Hematopoietic multipotent progenitor cell treated with erythropoietin and hydrocortisone succinate and interleukin-3 and kit ligand, for 15 days (in vitro differentiated cells): ENCODE results near the gene RXFP2.
A peak's percentile ranks its signal among the peaks of the same experiment; 100 is the strongest.

Experiments used
- DNase-seq: peaks from one replicate; pipeline ENCODE4 v3.0.0-alpha.2; 2015; ENCODE audit warnings: low spot score

Gene RXFP2, protein sequence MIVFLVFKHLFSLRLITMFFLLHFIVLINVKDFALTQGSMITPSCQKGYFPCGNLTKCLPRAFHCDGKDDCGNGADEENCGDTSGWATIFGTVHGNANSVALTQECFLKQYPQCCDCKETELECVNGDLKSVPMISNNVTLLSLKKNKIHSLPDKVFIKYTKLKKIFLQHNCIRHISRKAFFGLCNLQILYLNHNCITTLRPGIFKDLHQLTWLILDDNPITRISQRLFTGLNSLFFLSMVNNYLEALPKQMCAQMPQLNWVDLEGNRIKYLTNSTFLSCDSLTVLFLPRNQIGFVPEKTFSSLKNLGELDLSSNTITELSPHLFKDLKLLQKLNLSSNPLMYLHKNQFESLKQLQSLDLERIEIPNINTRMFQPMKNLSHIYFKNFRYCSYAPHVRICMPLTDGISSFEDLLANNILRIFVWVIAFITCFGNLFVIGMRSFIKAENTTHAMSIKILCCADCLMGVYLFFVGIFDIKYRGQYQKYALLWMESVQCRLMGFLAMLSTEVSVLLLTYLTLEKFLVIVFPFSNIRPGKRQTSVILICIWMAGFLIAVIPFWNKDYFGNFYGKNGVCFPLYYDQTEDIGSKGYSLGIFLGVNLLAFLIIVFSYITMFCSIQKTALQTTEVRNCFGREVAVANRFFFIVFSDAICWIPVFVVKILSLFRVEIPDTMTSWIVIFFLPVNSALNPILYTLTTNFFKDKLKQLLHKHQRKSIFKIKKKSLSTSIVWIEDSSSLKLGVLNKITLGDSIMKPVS

DNA sequence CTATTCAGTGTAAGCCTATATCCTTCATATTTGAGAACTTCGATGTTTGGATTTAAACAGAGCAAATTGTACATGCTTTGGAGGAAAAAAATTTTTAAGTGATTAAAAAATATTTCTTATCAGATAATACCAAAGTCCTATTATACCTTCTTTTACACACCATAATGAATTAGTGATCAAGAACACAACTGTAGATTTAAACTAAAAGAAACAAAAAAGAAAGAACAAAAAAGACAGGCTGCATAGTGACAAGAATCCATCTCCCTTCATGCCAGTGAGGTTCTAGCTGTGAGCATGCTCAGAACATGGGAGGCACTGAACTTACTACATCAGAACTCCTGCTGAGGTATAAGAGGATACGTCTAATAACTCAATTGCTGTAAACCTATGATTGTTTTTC, at the start of gene RXFP2:
Gene RXFP2, plus strand, starts transcription at position 301 of the 400 bp plus-strand sequence. Its CDS starts 87 bp downstream, at position 388.
- no peak for DNase-seq

DNA sequence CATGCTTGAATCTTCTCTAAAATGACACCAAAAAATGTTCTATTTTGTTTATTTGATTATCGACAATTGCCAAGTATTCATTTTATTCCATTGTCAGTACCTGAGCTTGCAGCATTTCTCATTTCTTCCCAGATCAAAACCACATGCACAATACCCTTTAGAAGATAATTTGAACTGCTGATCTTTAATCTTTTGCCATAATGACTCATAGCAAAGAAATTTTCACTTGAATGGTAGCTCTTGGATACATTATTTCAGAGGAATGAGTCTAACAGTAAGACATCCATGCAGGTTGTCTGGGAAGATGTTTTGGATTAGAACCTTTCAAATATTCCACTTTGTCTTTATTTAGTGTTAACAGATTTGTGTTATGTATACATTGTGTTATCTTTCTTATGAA, 42.0 kb upstream of the RXFP2 start:
- DNase-seq: no peak

DNA sequence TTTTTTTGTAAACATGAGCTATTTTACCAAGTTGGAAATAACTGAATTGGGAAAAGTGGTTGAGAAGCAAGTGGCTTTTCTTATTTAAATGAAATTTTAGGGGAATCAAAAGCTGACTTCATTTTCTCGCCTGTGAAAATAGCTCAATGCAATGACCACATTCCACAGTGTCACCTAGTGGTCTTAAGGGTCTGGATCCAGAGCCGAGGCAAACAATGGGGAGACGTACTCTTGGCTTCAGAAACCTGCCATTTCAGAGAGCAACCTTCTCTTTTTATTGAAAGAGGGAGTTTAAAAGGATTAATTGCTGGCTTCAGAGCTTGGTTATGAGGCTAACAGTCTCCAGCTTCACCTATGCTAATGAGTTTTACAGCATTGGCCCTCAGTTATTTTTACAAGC, 39.7 kb upstream of the RXFP2 start:
- DNase-seq: no peak

DNA sequence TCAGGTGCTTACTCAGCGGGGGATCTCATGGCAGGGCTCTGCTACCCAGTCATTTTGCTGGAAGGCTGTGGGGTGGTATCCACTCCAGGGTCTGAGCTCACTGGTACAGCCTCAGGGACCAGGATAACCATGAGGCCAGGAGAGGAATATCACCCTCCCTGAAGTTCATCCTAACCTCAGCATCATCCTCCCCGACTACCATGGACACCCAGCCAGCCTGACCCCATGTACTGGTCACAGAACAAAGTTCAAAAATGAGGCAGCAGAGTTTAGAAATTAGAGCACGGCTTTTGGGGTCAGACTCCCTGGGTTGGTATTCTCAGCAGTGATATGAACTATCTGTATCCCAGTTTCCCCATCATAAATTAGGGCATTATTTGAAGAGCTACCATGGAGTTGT, 35.5 kb upstream of the RXFP2 start:
- DNase-seq: no peak

DNA sequence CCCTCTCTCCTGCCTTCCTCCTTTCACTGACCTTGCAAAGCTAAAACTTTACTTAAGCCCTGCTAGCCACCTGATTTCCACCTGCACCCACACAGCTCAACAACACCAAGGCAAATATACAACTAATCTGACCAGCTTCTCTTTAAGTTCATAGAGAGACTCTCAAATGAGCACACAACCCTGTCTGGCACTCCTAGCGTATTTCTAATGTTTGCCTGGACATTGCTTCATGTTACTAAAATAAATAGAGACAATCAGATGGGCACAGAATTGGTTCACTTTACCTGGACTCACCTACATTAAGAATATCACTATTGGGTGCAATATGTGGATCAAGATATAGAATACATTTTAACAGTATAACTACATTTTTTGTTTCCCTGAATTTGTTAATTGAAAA, 33.2 kb upstream of the RXFP2 start:
- DNase-seq: no peak

DNA sequence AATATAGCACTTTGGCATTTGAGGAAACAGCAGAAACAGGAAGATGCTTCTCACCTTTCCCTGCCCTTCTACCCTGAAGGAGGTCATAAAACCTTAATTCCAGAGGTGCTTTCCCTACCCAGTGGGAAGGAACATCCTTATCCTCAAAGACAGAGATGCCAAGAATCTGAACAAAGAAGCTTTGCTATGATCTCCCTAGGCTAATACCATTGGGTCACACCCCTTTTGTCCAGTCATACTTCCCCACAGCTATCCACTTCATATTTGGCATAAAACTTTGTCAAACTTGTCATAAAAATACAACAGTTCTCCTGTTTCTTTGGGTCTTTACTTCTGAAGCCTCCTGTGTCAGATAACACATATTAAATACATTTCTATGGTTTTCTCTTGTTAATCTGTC, 21.7 kb upstream of the RXFP2 start:
- DNase-seq: no peak

DNA sequence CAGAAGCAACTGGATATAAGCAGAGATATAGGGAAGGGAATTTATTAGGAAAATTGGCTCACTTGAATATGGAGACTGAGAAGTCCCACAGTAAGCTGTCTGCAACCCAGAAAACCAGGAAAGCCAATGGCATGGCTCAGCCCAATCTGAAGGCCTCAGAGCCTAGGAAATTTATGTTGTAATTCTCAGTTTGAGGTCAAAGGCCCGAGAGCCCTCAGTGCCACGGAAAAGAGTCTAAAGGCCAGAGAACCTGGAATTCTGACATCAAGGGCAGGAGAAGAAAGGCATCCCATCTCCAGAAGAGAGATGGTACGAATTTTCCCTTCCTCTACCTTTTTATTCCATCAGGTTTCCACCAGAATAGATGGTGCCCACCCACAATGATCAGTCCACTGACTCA, 20.1 kb upstream of the RXFP2 start:
- no peak for DNase-seq

DNA sequence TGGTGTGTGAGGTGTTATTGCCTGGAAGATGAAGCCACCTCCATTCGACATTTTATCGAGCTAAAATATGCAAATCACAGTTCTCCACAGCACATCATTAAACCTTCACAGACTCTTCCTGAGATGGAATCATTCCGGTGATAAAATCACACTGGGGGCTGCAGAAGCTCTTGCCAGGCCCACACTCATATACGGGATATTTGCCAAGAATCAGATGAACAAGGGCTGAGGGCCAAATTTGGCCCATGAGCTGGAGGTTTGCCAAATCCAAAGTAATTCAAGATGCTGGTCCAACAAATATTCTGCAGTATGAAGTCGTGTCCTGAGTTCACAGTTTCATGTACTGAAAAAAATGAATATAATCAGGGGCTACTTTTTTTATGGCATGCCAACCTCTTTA, 16.7 kb upstream of the RXFP2 start:
- no peak for DNase-seq

DNA sequence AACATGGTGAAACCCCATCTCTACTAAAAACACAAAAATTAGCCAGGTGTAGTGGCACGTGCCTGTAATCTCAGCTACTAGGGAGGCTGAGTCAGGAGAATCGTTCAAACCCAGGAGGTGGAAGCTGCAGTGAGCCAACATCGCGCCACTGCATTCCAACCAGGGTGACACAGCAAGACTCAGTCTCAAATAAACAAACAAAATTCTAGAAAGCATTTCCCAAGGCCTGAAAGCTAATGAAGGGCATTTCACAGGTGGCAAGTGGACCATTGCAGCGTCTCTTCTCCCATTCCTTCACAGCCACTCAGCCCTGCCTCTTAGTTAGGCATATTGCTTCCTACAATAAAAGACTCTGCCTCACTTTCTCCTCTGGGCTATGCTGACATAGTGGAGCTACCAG, 13.5 kb upstream of the RXFP2 start:
- DNase-seq: no peak

DNA sequence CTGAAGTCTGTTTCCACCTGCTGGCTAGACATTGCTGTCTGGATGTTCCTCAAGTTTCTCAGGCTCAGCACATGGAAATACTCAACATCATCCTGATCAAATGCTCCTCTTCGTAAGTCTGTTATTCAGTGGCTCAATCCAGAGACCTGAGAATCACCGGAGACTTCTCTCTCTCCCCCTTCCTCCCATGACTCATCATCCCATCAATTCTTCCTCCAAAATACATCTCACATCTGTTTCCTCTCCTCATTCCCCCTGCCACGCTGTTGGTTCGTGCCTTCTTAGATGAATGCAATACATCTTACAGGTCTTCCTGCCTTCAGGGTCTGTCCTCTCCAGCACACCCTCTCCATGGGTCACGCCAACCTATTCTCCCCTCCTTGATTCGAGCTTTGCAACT, 7.4 kb upstream of the RXFP2 start:
- DNase-seq: no peak

DNA sequence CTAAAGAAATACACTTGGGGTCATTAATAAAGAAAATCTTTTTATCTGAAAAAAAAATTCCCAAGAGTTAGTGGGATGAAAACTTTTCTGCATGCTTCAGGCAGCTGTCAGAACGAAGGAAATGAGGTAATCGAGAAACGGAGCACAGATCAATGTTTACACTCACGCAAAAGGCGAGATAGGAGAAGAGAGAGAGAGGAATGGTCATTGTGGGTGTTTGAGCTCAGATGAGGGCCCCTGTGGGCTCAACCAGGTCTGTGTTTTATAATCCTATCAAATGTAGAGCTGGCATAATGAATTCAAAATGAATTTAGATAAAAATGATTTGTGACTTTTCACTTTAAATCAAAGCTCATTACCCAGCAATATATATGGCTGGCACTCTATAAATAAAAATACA, 6.3 kb upstream of the RXFP2 start:
- DNase-seq: no peak

DNA sequence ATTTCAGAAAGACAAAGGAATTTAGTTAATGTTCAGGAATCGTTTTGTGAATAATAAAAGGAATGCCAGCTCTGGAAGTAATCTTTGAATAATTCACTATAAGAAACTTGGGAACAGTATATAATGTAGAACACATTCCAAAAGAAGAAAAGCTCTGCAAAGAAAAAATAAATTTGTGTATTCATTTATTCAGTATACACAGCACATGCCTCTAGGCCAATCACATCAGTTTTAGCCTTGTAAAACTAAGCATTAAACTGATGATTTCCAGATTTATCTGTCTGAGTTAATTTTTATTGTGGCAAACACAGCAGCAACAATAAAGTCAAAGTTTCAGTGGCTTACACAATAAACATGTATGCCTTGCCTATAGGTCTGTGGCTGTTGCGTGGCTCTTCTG, 5.7 kb upstream of the RXFP2 start:
- DNase-seq: no peak

DNA sequence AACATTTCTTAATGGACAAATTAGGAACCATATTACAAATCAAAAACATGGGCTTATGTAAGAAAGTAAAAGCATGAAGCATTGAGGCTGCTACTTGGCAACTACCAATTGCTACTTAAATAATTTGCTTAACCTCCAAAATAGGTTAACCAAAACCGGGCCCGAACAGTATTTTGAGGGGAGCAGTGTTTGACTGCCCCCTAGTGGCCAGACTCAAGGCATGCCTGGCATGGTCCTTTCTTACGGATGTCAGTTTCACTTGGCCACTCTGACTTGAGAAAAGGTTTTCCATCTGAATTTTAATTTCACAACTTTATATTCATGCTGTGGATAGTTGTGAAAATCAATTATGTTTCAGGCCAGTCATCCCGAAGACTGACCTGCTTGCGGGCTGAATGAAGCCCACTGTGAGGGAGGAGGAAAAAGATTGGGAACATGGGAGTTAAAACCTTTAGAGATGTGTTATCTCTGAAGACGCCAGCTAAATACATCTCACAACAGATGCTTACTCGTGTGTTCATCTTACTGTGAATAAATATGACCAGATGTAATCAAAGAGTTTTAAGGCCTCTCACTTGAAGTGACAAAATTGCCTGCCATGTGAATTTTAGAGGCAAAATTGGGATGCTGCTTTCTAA, 2.9 kb downstream of the RXFP2 start:
- DNase-seq: peak; percentile 68

DNA sequence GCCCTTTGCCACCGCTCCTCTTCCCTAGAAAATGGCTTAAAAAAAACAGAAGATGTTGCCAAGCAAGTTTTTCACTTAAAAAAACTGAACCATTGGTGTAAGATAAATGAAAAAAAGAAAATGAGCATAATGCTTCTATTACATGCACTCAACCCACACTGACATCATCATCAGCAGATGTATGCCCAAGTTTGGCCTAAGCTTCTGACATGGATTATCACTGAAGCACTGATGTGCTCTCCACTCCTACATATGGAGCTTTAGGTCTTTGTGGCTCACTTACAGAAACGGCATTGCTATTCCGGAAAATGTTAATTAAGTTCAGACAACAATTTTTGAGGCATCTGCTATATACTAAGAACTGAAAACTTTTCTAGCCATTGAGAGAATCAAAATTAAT, 8.0 kb downstream of the RXFP2 start:
- no peak for DNase-seq

DNA sequence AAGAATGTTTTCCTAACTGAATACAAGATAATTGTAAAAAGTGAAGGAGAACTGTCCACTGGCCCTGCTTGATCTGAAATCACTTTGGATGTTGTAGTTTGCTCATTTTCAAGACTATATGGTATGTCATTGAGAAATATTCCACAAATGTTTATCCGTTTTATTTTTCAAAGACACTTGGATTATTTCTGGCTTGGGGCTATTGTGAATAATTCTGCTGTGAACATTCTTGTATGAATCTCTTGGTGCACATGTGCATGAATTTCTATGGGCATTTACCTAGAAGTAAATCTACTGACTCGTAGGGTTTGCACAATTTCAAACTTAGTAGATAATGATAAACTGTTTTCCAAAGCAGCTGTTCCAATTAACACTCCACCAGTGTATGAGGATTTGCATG, 8.6 kb downstream of the RXFP2 start:
- no peak for DNase-seq

DNA sequence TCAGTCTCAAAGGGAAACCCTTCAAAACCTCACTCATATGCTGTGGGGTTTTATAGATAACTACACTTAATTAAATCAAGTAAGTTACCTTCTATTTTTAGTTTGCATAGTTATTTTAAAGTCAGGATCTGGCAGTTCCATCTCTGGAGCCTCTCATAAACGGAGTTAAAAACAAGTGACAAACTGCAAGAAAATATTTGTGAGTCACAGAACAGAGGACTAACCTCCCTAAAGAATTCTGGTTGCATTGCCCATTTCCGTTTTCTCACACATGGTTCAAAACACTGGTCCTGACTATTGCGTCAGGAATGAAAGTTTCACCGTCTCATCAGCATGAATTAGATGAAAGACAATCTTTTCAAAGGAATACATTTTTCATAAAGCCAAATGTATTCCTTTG, 10.6 kb downstream of the RXFP2 start:
- DNase-seq: no peak

DNA sequence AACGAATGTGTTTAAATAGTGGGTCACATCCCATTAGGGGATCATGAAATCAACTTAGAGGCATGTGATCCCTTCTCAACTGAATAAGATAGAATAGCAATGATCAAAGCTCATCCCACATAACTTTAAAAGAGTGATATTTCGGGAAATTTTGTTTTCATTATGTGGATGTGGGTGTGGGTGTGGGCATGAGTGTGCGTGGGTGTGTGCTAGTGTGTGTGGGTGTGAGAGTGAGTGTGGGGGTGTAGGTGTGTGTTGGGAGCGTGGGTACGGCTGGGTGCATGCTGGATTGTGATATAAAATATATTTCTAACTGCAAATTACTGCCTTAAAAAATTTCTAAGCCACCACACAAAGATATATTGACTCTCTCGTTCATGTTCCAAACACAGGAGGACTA, 15.9 kb downstream of the RXFP2 start:
- no peak for DNase-seq

DNA sequence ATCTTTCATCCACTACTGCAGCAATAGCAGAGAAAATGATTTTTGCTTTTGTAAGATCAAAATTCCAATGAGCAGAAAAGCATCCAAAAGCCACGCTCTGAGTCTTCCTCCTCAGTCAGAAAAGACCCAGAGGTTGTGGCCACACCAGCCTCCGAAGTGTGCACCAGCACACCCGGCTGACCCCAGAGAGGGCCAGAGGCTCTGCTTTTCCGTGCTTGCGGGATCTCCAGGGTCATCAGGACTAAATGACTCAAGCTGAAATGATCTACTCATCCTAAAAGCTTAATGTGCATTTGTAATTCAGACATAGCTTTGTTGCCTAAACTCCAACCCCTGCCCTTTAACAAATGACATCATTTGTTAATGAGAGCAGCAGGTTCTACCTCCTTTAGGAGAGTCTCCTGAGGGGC, 16.5 kb downstream of the RXFP2 start:
- DNase-seq: no peak

DNA sequence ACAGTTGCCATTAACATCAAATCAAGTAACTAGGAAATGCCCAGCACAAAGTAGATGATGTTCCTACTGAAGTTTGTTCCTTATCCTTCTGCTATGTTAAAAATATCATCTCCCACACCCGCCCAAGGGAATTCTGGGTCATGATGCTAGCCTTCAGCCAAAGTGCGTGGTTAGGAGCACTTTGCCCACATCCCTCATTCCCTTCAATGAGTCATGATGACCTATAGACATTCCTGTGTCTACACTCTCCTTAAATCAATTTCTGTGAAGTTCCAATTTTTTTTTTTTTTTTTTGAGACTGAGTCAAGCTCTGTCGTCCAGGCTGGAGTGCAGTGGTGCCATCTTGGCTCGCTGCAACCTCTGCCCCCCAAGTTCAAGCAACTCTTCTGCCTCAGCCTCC, 17.0 kb downstream of the RXFP2 start:
- no peak for DNase-seq

DNA sequence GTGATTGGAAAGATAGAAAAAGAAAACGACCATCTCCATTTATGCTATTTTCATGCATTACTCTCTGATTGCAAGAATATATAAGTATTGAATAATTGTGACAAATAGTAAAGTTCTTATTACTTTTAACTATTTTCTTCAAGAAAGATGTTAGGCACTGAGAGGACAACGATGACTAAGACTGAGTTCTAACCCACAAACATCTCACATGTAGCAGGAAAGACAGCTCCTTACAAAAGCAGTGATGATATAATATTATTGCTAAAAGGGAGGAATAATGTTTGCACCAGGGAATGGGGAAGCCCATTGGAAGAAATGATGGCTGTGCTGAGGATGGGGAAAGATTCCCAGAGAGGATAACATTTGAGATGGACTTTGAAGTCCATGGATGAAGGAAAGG, 22.6 kb downstream of the RXFP2 start:
- DNase-seq: no peak

DNA sequence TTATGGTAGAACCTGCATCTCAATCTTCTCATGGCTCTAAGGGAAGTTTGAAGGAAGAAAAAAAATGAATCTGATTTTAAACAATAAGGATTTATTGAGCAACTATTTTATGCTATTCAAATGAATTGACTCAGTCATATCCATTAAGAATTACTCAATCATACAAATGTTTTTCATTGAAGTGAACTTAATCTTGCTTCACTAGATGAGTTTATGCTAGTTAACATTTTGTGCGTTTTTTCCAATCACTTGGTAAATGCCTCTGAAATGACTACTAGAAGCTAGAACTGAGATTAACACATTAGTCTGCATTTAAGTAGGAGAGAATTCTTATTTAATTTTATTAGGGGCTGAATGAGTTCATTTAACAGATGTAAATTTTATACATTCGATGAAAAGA, 25.2 kb downstream of the RXFP2 start:
- DNase-seq: no peak

DNA sequence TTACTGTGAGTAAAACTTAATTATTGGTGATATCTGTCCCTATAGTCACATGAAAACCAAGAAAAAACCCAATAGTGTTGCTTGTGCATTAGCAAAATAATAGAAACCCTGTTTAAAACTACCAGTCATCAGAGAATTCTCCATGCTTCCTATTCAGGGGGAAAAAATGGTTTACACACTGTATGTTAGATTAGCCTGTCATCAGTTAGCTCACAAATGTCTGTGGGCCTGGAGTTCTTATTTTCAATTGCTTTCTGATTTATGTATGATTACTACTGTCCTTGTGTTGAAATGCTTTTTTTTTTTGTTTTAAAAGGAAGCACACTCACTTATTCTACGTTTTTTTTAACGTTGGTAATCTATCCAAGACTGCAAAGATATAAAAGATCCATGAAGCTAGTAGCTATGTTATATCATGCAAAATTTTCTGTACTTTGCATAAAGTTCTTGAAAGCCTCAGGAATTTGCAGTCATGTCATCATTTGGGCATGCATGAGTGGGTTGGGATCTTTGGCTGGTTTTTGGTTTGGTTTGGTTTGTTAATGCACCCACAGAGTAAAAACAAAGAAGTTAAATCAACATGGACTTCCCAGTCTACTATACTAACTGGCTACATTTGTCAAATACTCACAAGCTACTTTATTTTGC, 25.9 kb downstream of the RXFP2 start:
- DNase-seq: no peak
